Endodermal cell (in vitro differentiated cells): ENCODE results near the gene SPTLC1. TPM values are rescaled to one million over a fixed set of nuclear protein-coding genes. Genes with fewer than 3 reads are reported as not detected.

Experiments
- DNase-seq: peaks from one replicate; pipeline ENCODE4 v3.0.0-alpha.2; 2017
- H3K27ac ChIP-seq: 2 replicates; pipeline ENCODE4 v1.5.1; 2013; ENCODE audit warnings: mild to moderate bottlenecking, low read depth, low read length, moderate library complexity
- H3K27me3 ChIP-seq: 2 replicates; pipeline ENCODE4 v1.6.1; 2013; ENCODE audit warnings: mild to moderate bottlenecking, low read length, moderate library complexity; ENCODE audit not compliant: insufficient read depth, control insufficient read depth, poor library complexity, severe bottlenecking
- H3K36me3 ChIP-seq: 2 replicates; pipeline ENCODE4 v1.7.0; 2013; ENCODE audit warnings: mild to moderate bottlenecking, low read length, moderate library complexity; ENCODE audit not compliant: control insufficient read depth, insufficient read depth
- H3K4me1 ChIP-seq: one replicate; pipeline ENCODE4 v1.7.0; 2013; ENCODE audit warnings: low read length; ENCODE audit not compliant: control insufficient read depth, insufficient read depth
- H3K4me3 ChIP-seq: 2 replicates; pipeline ENCODE4 v1.5.1; 2013; ENCODE audit warnings: mild to moderate bottlenecking, low read length, moderate library complexity
- H3K9ac ChIP-seq: 2 replicates; pipeline ENCODE4 v1.6.1; 2013; ENCODE audit warnings: mild to moderate bottlenecking, low read length, moderate library complexity; ENCODE audit not compliant: poor library complexity, severe bottlenecking; ENCODE audit errors: extremely low read depth
- H3K9me3 ChIP-seq: 2 replicates; pipeline ENCODE4 v1.6.1; 2013; ENCODE audit warnings: mild to moderate bottlenecking, low read length, moderate library complexity; ENCODE audit not compliant: control insufficient read depth
- H3K27ac Mint-ChIP-seq: 2 replicates; pipeline ENCODE4 v1.8.0; 2020; ENCODE audit warnings: mixed read lengths
- H3K27me3 Mint-ChIP-seq: 2 replicates; pipeline ENCODE4 v1.8.0; 2021; ENCODE audit warnings: mild to moderate bottlenecking, mixed read lengths; ENCODE audit not compliant: insufficient read depth
- H3K36me3 Mint-ChIP-seq: 2 replicates; pipeline ENCODE4 v1.8.0; 2020; ENCODE audit warnings: low read depth, mixed read lengths
- H3K4me1 Mint-ChIP-seq: 2 replicates; pipeline ENCODE4 v1.8.0; 2020; ENCODE audit warnings: mixed read lengths
- H3K4me3 Mint-ChIP-seq: 2 replicates; pipeline ENCODE4 v1.8.0; 2020; ENCODE audit warnings: mild to moderate bottlenecking, moderate library complexity, mixed read lengths
- H3K9me3 Mint-ChIP-seq: 2 replicates; pipeline ENCODE4 v1.8.0; 2020; ENCODE audit warnings: mild to moderate bottlenecking, mixed read lengths
- CTCF ChIP-seq: fragments of 200-600 bp; sonication (generic); conservative IDR thresholded peaks from 2 replicates; pipeline ENCODE4 v1.5.0; 2021; ENCODE audit warnings: antibody characterized with exemption, mild to moderate bottlenecking
- WGBS, 2 experiments: methylation state at CpG; one replicate each; pipeline versions ENCODE4 v1.1.5 to v1.1.7; 2013; ENCODE audit warnings: missing lambda C conversion rate in 2 of 2, mixed read lengths in 1 of 2; ENCODE audit not compliant: insufficient coverage in 1 of 2, insufficient read length in 1 of 2; 5-methylcytosine and 5-hydroxymethylcytosine counted together
- total RNA-seq, 2 donors: library from RNA; stranded (reverse); fragmentation: NEBNext Ultra II Directional in 1 of 2; extraction: Animal tissue kit (Norgen Biotek cat#: 25700) in 1 of 2; gene quantifications; 2 replicates in 1 of 2; 3 replicates in 1 of 2; pipeline ENCODE4 v1.2.1, GENCODE V29; 2021

The SPTLC1 gene
- total RNA-seq, 2 donors from 2014 or later: 68.3 to 75.6 TPM

- 87 to 89% methylated on average over 4 to 6 of the region's 6 CpGs for WGBS, 2 experiments
- peaks cover 5% of the 10 kb centered on the region for H3K4me1 ChIP-seq
- H3K36me3 ChIP-seq: no peaks in the 10 kb centered on the region
- peaks cover 11% of the 10 kb centered on the region for H3K9me3 Mint-ChIP-seq
- no peak for DNase-seq
- peaks cover 6% of the 10 kb centered on the region for H3K27me3 ChIP-seq
- peaks cover 41% of the 10 kb centered on the region for H3K27me3 Mint-ChIP-seq
- H3K27ac ChIP-seq: no peak overlapping the region
- H3K36me3 Mint-ChIP-seq: no peaks in the 10 kb centered on the region
- peaks cover 6% of the 10 kb centered on the region for H3K4me1 Mint-ChIP-seq
- H3K4me3 ChIP-seq: no peak overlapping the region
- no peak overlapping the region for H3K4me3 Mint-ChIP-seq
- no peak overlapping the region for H3K27ac Mint-ChIP-seq
- H3K9ac ChIP-seq: no peak overlapping the region
- no peak for TF ChIP-seq CTCF
- H3K9me3 ChIP-seq: peaks cover 17% of the 10 kb centered on the region
Measured at GRCh38 chr9:92001244-92001643, 114.0 kb downstream of the SPTLC1 start.

- Mint-ChIP-seq H3K4me1 (peaks cover 35% of the 10 kb centered on the region), H3K27me3 (peaks cover 53% of the 10 kb centered on the region), H3K27ac (no peak overlapping the region), H3K36me3 (no peaks in the 10 kb centered on the region), H3K9me3 (peaks cover 7% of the 10 kb centered on the region), H3K4me3 (no peak overlapping the region)
- H3K9me3 ChIP-seq: peaks cover 15% of the 10 kb centered on the region
- H3K27me3 ChIP-seq: peaks cover 6% of the 10 kb centered on the region
- no peak overlapping the region for H3K27ac ChIP-seq
- TF ChIP-seq CTCF: no peak
- H3K4me3 ChIP-seq: no peak overlapping the region
- peaks cover 7% of the 10 kb centered on the region for H3K4me1 ChIP-seq
- no peak for DNase-seq
- H3K9ac ChIP-seq: no peak overlapping the region
- 72 to 86% methylated on average over 5 to 8 of the region's 8 CpGs for WGBS, 2 experiments
- H3K36me3 ChIP-seq: no peaks in the 10 kb centered on the region
Measured at GRCh38 chr9:91995000-91995655, 120.1 kb downstream of the SPTLC1 start.

GRCh38 chr9:91994422-91994821, 120.8 kb downstream of the SPTLC1 start:
- peaks cover 7% of the 10 kb centered on the region for H3K4me1 ChIP-seq

More at GRCh38 chr9:91994422-91994821, 120.8 kb downstream of the SPTLC1 start:
- H3K27me3 Mint-ChIP-seq: peaks cover 56% of the 10 kb centered on the region
- H3K27me3 ChIP-seq: peaks cover 6% of the 10 kb centered on the region
- DNase-seq: no peak
- no peaks in the 10 kb centered on the region for H3K36me3 Mint-ChIP-seq
- no peak overlapping the region for H3K27ac ChIP-seq
- H3K27ac Mint-ChIP-seq: peak overlapping the region; percentile 17
- no peak overlapping the region for H3K4me3 ChIP-seq
- H3K9me3 Mint-ChIP-seq: peaks cover 9% of the 10 kb centered on the region
- no peak overlapping the region for H3K4me3 Mint-ChIP-seq
- H3K36me3 ChIP-seq: no peaks in the 10 kb centered on the region
- peaks cover 12% of the 10 kb centered on the region for H3K9me3 ChIP-seq
- no peak overlapping the region for H3K9ac ChIP-seq
- 38 to 65% methylated on average over 3 to 4 of the region's 4 CpGs for WGBS, 2 experiments
- TF ChIP-seq CTCF: no peak
- peaks cover 35% of the 10 kb centered on the region for H3K4me1 Mint-ChIP-seq
